ENCODE measurements around the gene RNF114.
A peak's percentile ranks its signal among the peaks of the same experiment; 100 is the strongest.

The RNF114 gene

DNA sequence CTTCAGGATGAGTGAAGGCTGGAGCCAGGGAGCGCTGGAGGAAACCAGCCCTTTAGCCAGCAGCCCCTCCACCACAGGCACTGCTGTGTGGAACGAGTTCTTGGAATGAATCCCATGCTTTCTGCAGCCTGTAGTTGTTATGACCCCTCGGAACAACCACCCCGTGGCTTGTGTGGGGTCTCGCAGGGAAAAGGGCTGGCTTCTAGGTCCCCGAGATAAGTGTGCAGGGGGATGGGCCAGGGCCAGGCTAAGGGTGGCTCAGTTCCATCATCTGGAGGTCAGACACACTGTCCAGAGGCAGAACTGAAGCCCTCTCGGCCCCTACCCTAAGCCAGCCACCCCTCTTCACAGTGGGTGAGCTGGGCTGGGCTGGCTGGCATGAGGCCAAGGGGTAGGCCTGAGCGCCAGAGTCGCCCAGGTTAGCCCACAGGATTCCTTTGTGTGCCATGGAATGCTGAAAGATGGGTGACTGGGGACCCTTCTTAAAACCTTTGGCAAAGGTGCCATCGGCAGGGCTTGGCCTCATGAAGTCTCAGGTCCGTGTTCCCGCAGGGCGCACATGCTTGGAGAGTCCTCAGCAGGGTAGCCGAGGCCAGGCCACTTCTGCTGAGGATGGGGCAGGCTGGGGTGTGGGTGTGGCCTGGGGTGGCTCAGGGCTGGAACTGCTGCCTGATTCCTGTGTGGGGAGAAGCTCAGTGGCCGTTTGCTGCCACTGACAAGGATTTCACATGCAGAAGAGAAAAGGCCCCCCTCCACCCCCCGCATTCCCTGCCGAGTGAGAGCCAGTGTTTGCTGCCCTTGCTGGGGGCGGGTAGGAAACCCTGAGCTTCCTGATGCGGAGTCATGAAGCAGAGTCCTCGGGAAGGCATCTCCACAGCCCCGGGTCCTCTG is 45.5 kb upstream of the RNF114 start:
- H3K27ac ChIP-seq, result peak overlapping the region; percentile 49; the same call in 1 of the 2 replicates

DNA sequence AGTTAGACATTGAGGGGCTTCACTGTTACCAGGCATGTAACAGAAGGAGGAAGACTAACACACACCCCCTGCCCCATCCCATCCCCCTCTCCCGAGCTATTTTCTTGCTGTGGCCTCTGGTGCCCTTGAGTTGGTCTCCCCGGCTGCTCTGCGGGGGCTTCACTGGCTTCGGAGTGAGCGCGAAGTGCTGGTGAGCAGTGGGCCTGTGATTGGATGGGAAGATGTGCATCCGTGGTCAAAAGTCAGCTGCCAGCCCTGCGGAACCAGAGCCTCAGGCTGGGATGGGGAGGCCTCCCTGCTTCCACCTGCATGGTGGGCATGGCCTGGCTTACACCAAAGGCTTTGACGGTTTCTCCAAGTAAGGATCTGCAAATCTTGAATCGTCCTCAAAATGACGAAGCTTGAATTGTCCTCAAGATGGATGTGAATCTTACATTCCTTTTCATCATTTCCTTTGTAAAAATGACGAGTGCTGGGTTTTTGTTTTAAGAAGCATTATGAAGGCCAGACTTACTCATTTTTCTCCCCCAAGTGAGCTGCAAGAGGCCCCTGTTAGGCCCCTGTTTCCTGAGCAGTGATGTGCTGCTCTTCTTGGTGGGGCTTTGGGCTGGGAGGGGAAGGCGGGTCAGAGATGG is 44.6 kb upstream of the RNF114 start:
- H3K27ac ChIP-seq, result no peak overlapping the region; the same call in 1 of the 2 replicates
- no peak for TF ChIP-seq ZFX (IDR thresholded peaks at IDR 0.05)
- no peak for TF ChIP-seq CTCF (conservative IDR thresholded peaks at IDR 0.05)

More for the DNA sequence above, 45.5 kb upstream of the RNF114 start:
- no peak for TF ChIP-seq CTCF (conservative IDR thresholded peaks at IDR 0.05)
- no peak for TF ChIP-seq ZFX (IDR thresholded peaks at IDR 0.05)

DNA sequence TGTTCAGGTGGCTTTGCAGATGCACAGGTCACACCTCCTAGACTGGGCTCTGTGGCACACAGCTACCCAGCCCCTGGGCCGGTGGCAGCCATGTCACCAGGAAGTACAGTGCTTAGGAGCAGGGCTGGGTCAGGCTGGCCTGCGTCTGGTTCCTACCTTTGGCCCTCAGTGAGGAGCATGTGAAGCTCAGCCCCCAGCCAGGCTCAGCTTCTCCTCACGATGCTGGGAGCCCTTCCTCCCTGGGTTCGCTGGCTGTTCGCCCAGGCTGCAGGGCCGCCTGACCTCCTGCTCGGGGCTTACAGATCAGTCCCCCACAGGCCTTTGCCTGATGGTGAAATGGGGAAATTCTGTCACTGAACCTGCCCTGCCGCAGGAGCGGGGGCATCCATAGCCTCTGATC is 43.9 kb upstream of the RNF114 start:
- peak overlapping the region; percentile 80; the same call in 1 of the 2 replicates for H3K27ac ChIP-seq
- no peak for TF ChIP-seq ZFX (IDR thresholded peaks at IDR 0.05)
- TF ChIP-seq CTCF (conservative IDR thresholded peaks at IDR 0.05), result no peak

- no peak for TF ChIP-seq CTCF (conservative IDR thresholded peaks at IDR 0.05)
- no peak for TF ChIP-seq ZFX (IDR thresholded peaks at IDR 0.05)
- peak overlapping the region; percentile 80; the same call in 1 of the 2 replicates for H3K27ac ChIP-seq
Observed at GRCh38 chr20:49892817-49893216, 43.4 kb upstream of the RNF114 start.

DNA sequence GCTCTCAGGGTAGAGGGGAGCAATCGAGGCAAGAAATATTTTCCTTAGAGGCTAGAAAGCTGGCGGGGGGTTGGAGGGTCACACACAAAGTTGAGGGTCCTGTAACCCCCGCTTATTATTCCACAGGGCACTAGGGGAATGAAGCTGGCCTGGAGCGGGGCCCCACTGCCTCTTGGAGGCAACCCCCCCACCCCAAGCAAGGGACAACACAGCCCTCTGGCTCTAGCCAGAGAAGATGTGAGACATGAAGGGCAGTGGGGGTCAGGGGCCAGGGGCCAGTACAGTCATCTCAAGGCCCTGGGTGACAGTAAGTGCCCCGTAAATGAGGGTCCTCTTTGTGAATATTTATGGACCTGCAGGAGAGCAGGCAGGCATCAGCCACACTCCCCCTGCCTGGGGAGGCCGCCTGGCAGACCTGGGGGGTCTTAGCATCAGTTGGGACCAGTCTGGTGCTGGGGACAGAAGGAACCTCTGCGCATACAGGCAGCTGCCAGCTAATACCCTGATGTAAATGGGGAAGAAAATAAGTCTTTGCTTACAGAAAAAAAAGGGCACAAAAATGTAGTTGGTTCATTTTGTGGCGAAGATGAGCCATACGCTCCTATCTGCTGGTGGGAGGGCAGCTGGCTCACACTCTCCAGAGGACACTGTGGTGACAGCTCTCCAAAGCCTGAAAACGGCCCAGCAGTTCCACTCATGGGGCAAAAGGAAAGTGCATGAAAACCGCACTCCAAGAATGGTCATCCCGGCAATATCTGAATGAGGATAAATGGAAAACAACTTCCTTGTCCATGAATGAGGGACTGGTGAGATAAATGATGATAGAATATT is 42.7 kb upstream of the RNF114 start:
- H3K27ac ChIP-seq, result peak overlapping the region; percentile 80; the same call in 1 of the 2 replicates
- TF ChIP-seq ZFX (IDR thresholded peaks at IDR 0.05), result no peak
- TF ChIP-seq CTCF (conservative IDR thresholded peaks at IDR 0.05), result no peak

DNA sequence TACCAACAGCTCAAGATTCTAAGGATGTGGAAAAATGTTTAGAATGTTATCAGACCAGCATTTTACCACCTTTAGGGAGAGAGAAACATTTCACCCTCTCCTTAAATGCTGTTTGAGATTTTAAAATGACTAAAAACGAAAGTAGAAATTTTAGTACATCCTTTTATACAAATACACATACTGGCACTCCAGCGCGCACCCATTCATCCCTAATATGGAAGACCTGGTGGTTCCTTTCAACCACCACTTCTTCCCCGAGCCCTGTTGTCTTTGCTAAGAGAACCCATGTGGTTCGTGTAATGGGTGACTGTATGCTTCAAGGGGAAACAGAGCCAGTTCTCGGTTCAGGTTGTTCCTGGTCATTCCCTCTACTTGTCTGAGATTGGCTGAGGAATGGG is 42.1 kb upstream of the RNF114 start:
- TF ChIP-seq CTCF (conservative IDR thresholded peaks at IDR 0.05), result no peak
- no peak for TF ChIP-seq ZFX (IDR thresholded peaks at IDR 0.05)
- H3K27ac ChIP-seq, result peak overlapping the region; percentile 80

- peak overlapping the region; percentile 80 for H3K27ac ChIP-seq
Observed at GRCh38 chr20:49895474-49896093, 40.6 kb upstream of the RNF114 start.

All from C4-2B (cell line).